SJSA1 (cell line): ENCODE results near the gene PPP5C. TPM values are rescaled to one million over a fixed set of nuclear protein-coding genes. Genes with fewer than 3 reads are reported as not detected.

Experiments used
- DNase-seq, 2 experiments: peaks; one replicate each; pipeline ENCODE4 v3.0.0-alpha.2; 2015 to 2020; ENCODE audit warnings: low spot score in 2 of 2, low read depth in 1 of 2
- H3K27ac ChIP-seq: fragments of 250-450 bp; sonication (Bioruptor Pico); 2 replicates; pipeline ENCODE4 v1.5.1; 2020; ENCODE audit warnings: mild to moderate bottlenecking, moderate library complexity
- H3K27me3 ChIP-seq: fragments of 250-450 bp; sonication (Bioruptor Pico); replicated peaks from 2 replicates; pipeline ENCODE4 v1.5.1; 2020; ENCODE audit warnings: mild to moderate bottlenecking, moderate library complexity
- H3K36me3 ChIP-seq: fragments of 250-450 bp; sonication (Bioruptor Pico); 2 replicates; pipeline ENCODE4 v1.5.1; 2020; ENCODE audit warnings: mild to moderate bottlenecking
- H3K4me1 ChIP-seq: fragments of 250-450 bp; sonication (Bioruptor Pico); replicated peaks from 2 replicates; pipeline ENCODE4 v1.6.1; 2021; ENCODE audit warnings: mild to moderate bottlenecking
- H3K4me3 ChIP-seq: fragments of 250-450 bp; sonication (Bioruptor Pico); 2 replicates; pipeline ENCODE4 v1.5.1; 2020; ENCODE audit warnings: mild to moderate bottlenecking
- H3K9me3 ChIP-seq: fragments of 250-450 bp; sonication (Bioruptor Pico); replicated peaks from 2 replicates; pipeline ENCODE4 v1.5.1; 2020; ENCODE audit warnings: mild to moderate bottlenecking
- total RNA-seq: library from RNA; depleted of rRNA; stranded (reverse); fragments of >200 nt; shearing (Covaris generic); gene quantifications from 2 replicates; pipeline ENCODE4 v1.2.3, GENCODE V29; 2014

The PPP5C gene
- total RNA-seq, 1 experiment from 2014 or later: 79.9 TPM

DNA sequence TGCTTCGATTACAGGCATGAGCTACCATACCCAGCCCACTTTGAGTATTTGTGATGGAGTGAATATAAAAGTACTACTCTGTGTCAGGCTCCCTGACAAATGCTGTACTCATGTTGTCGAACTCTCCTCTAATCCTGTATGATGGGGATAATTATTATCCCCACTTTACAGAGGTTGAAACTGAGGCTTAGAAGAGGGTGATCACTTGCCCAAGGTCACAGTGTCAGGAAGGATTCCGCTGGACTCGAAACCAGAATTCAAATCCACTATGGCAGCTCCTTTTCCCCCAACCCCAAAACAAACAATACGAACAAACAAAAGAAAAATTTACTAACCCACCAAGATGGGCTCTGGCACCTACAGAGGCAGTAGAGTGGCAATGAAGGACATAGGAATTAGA, 1.7 kb upstream of the PPP5C start:
- DNase-seq: no peak
- H3K36me3 ChIP-seq: peaks cover 15% of the 10 kb centered on the region
- H3K4me1 ChIP-seq: peaks cover 19% of the 10 kb centered on the region

GRCh38 chr19:46347572-46347883, 641 bp downstream of the PPP5C start:
- H3K4me3 ChIP-seq: peak overlapping the region; percentile 99
- no peak for DNase-seq
- H3K27ac ChIP-seq: no peak overlapping the region
- H3K4me1 ChIP-seq: peaks cover 42% of the 10 kb centered on the region
- peaks cover 23% of the 10 kb centered on the region for H3K36me3 ChIP-seq
- no peaks in the 10 kb centered on the region for H3K9me3 ChIP-seq
- H3K27me3 ChIP-seq: no peaks in the 10 kb centered on the region

More for the DNA sequence above, 1.7 kb upstream of the PPP5C start:
- Histone ChIP-seq H3K27ac (no peak overlapping the region), H3K27me3 (no peaks in the 10 kb centered on the region), H3K4me3 (no peak overlapping the region), H3K9me3 (no peaks in the 10 kb centered on the region)

DNA sequence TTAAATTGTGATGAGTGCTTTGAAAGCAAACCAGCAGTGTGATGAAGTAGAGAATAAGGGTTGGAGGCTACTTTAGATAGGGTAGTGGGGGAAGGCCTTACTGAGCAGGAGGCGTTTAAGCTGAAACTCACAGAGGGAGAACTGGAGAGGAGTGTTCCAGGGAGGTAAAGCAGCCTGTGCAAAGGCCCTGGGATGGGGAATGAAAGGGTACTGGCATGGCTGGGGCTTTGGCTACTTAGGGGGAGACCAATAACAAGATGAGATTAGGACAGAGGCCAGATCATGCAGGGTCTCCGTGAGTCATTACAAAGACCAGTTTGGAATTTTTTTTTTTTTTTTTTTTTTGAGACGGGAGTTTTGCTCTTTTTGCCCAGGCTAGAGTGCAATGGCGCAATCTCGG, 1.1 kb downstream of the PPP5C start:
- no peaks in the 10 kb centered on the region for H3K9me3 ChIP-seq
- H3K36me3 ChIP-seq: peaks cover 26% of the 10 kb centered on the region
- no peak for DNase-seq
- peaks cover 42% of the 10 kb centered on the region for H3K4me1 ChIP-seq
- H3K27ac ChIP-seq: no peak overlapping the region
- H3K4me3 ChIP-seq: peak overlapping the region; percentile 99
- no peaks in the 10 kb centered on the region for H3K27me3 ChIP-seq

GRCh38 chr19:46349311-46349993, 2.6 kb downstream of the PPP5C start:
- H3K27me3 ChIP-seq: no peaks in the 10 kb centered on the region
- H3K4me3 ChIP-seq: no peak overlapping the region
- H3K36me3 ChIP-seq: peaks cover 39% of the 10 kb centered on the region
- no peak for DNase-seq
- H3K4me1 ChIP-seq: peaks cover 42% of the 10 kb centered on the region
- no peaks in the 10 kb centered on the region for H3K9me3 ChIP-seq
- no peak overlapping the region for H3K27ac ChIP-seq

DNA sequence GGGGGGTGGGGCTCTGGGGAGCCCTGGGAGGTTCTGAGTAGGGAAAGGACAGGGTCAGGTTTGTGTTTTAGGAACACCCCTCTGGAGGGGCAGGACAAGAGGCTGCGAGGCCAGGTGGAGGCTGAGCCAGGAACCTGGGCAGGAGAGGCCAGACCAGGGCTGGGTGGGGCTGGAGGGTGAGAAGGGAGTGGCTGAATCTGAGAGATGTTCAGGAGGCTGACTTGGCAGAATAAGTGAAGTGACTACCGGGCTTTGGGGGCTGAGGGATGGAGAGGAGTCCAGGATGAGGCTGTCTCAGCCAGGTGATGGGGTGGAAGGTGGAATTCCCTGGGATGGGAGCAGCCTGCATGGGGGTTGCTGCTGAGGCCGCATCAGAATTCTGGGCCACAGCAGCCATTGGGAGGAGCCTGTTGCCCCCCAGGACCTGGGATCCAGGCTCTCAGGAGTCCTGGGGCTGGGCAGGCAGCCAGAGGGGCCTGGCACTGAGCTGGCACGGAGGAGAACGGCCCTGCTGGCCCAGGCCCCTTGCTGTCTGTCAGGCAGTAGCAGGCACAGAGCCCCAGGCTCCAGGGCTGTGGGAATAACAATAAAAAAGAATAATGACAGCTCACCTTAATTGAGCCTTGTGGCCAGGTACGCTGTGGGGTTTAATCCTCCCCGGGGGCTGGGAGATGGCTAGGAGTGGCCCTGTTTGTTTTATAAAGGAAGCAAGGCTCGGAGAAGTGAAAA, 3.3 kb downstream of the PPP5C start:
- peaks cover 46% of the 10 kb centered on the region for H3K36me3 ChIP-seq
- DNase-seq: no peak
- no peaks in the 10 kb centered on the region for H3K9me3 ChIP-seq
- peaks cover 42% of the 10 kb centered on the region for H3K4me1 ChIP-seq
- H3K4me3 ChIP-seq: no peak overlapping the region
- H3K27me3 ChIP-seq: no peaks in the 10 kb centered on the region
- no peak overlapping the region for H3K27ac ChIP-seq

DNA sequence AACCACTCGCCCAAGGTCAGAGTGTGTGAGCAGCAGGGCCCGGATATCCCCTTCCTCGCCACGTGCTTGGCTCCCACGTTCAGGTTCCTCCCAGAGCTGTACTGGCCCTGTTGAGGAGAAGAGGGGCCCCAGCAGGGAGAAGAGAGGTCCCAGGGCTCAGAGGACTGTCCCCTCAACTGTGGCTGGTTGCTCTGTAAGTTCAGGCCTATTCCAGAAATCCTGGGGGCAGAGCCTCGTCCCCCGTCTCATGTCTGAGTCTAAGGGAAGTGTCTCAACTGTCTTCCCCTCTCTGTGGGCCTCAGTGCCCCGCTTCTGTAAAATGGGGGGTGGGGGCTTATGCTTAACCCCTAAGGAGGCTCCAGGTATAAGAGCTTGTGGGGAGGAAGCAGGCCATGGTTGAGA, 3.9 kb downstream of the PPP5C start:
- Histone ChIP-seq H3K36me3 (peaks cover 51% of the 10 kb centered on the region), H3K4me3 (no peak overlapping the region), H3K9me3 (no peaks in the 10 kb centered on the region), H3K4me1 (peaks cover 42% of the 10 kb centered on the region), H3K27ac (peak overlapping the region; percentile 55), H3K27me3 (no peaks in the 10 kb centered on the region)
- DNase-seq: no peak

GRCh38 chr19:46351241-46352041, 4.6 kb downstream of the PPP5C start:
- peaks cover 58% of the 10 kb centered on the region for H3K36me3 ChIP-seq
- H3K4me1 ChIP-seq: peaks cover 39% of the 10 kb centered on the region
- no peak overlapping the region for H3K4me3 ChIP-seq
- H3K27ac ChIP-seq: peak overlapping the region; percentile 55
- peak; percentile 85 to 90 for DNase-seq
- no peaks in the 10 kb centered on the region for H3K27me3 ChIP-seq
- H3K9me3 ChIP-seq: no peaks in the 10 kb centered on the region

DNA sequence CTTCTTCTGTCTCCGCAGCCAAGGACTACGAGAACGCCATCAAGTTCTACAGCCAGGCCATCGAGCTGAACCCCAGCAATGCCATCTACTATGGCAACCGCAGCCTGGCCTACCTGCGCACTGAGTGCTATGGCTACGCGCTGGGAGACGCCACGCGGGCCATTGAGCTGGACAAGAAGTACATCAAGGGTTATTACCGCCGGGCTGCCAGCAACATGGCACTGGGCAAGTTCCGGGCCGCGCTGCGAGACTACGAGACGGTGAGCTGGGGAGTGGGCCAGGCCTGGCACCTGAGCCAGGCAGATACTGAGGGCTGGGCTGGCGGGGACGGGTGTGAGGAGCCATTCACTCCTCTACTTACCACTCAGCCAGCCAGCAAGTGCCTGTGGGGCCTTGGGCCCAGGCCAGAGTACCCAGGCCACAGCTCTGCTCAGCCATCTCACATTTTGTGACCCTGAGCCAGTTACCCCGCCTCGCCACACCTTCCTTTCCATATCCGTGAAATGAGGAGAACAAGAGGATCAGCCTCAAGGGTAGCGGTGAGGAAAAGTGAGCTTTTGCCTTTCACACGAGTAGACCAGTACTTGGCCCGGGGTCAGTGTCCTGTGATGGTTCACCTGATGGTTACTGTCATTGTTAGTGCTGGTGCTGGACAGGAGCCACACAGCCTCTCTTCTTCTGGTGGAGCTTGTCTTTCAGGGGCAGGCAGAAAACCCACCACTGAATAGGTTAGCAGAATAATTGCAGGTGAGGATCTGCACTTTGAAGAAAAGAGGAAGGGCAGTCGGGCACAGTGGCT, 7.0 kb downstream of the PPP5C start:
- no peak for DNase-seq
- Histone ChIP-seq H3K4me1 (peaks cover 39% of the 10 kb centered on the region), H3K36me3 (peaks cover 70% of the 10 kb centered on the region)

GRCh38 chr19:46355234-46356148, 8.6 kb downstream of the PPP5C start:
- no peak overlapping the region for H3K4me3 ChIP-seq
- H3K36me3 ChIP-seq: peaks cover 70% of the 10 kb centered on the region
- no peak overlapping the region for H3K27ac ChIP-seq
- no peak for DNase-seq
- no peaks in the 10 kb centered on the region for H3K9me3 ChIP-seq
- H3K4me1 ChIP-seq: peaks cover 34% of the 10 kb centered on the region
- H3K27me3 ChIP-seq: no peaks in the 10 kb centered on the region

More for the DNA sequence above, 7.0 kb downstream of the PPP5C start:
- no peak overlapping the region for H3K27ac ChIP-seq
- H3K27me3 ChIP-seq: no peaks in the 10 kb centered on the region
- no peak overlapping the region for H3K4me3 ChIP-seq
- H3K9me3 ChIP-seq: no peaks in the 10 kb centered on the region

GRCh38 chr19:46356149-46357055, 9.5 kb downstream of the PPP5C start:
- H3K36me3 ChIP-seq: peaks cover 70% of the 10 kb centered on the region
- H3K9me3 ChIP-seq: no peaks in the 10 kb centered on the region
- peaks cover 25% of the 10 kb centered on the region for H3K4me1 ChIP-seq
- no peak overlapping the region for H3K4me3 ChIP-seq
- no peak for DNase-seq
- H3K27ac ChIP-seq: no peak overlapping the region
- H3K27me3 ChIP-seq: no peaks in the 10 kb centered on the region

DNA sequence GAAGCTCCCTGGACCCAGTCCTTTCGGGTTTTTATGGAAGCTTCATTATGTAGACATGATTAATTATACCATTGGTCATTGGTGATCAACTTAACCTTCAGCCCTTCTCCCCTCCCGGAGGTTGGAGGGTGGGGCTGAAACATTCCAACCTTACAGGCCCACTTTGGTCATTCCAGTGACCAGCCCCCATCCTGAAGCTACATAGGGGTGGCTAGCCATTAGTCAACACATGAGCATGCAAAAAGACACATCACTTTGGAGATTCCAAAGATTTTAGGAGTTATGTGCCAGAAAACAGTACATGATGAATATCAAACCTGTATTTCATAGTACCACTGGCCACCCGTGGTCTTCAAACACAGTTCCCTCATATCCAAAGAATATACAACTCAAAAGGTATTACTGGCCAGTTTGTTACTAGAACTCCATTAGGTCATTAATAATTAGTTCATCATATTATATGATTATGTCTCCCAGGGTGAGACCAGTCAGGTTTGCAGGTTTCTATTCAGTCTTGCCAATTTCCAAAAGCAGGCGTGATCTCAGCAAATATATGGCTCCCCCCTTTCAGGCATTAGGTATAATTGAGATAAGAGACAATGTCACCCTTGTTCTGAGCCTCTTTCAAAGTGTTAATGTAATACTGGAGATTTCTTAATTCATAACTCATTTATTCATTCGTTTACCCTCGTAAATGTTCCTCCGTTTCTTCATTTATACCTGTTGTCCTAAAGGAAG, 11.1 kb downstream of the PPP5C start:
- Histone ChIP-seq H3K9me3 (no peaks in the 10 kb centered on the region), H3K4me3 (no peak overlapping the region), H3K4me1 (peaks cover 15% of the 10 kb centered on the region), H3K27ac (no peak overlapping the region), H3K36me3 (peaks cover 59% of the 10 kb centered on the region), H3K27me3 (no peaks in the 10 kb centered on the region)
- no peak for DNase-seq
